SK-N-DZ (cell line): ENCODE data around the gene TOX2.
A peak's percentile ranks its signal among the peaks of the same experiment; 100 is the strongest.
"Not testable (repeated sequence)": the region's sequence is repeated elsewhere in the genome, so short reads cannot be mapped to it uniquely, and the experiment has no call there.

Source experiments
- DNase-seq: peaks from one replicate; pipeline ENCODE4 v3.0.0-alpha.2; 2015; ENCODE audit warnings: low spot score

TOX2 gene

DNA sequence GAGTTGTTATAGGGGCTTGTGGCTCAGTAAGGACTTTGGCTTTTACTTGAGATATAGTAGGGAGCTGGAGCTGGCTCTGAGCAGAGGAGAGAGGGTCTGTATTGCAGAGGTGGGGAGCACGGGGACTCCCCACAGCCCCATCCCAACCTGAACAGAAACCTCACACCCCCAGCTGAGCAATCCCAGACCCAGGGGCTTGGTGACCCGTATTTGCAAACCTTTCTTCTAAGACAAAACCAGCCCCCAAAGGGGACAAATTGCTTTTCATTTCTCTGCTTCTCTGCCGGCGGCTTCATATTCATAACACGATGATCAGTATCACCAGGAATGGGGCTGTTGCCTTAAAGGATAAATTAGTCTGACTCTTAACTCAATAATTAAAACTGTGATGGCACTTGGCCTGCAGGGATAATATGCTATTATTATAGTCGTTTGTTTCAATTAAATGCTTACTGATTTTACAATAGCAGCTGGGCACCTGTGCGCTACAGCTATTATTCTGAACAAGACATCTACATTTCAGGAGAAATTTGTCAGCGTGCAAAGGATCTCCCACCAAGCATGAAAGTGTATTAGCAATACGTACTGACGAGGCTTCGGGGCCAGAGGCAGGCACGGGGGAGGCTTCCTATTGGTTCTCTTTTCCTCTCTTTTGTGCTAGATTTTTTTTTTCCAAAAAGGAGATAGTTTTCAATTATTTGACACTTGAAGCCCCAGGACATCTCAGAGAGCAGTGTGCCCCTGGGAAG, 118.1 kb downstream of the TOX2 start:
- no peak for DNase-seq

DNA sequence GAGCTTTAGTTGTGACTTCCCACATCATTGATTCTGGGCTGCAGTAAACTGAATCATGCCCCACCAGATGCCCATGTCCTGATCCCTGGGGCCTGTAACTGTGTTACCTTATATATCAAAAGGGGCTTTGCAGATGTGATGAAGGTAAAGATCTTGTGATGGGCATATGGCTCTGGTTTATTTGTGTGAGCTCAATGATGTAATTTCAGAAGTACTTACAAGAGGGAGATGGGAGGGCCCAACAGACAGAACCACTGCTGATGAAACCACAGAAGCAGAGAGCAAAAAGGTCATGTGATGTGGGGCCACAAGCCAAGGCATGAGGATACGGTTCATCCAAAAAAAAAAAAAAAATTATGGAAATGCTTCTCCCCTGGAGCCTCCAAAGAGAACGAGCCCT, 118.7 kb downstream of the TOX2 start:
- no peak for DNase-seq

DNA sequence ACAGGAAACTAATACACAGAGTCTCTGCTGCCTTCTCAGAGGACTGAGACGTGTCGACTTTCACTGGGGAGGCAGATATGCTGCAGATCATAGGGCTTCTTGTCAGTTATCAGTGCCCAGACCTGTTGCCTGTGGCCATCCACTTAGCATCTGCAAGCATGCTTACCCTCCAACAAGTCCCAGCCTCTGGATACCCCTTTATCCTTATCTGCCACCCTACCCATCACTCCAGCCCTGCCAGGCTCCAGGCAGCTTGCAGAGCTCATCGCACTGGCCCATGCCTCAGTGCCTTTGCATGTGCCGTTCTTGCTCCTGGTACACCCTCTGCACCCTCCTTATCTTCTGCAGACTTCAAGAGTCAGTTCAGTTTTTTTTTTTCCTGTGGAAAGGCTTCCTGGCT, 119.2 kb downstream of the TOX2 start:
- DNase-seq: no peak

DNA sequence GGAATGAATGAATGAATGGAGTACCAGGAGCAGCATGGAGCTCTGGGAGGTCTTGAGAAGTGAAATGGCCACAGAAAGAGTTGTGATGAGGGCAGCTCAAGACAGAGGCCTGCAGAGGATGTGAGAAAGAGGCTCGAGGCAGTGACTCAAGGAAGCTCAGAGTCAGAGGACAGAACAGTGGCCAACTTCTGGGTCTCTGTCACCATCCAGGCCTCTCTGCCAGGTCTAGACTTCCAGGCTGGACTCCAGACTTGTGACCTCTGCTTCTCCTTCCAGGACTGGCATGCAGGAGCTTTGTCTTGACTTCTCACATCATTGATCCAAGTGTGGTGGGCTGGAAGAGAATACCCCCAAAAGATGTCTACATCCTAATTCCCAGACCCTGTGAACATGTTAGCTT, 119.8 kb downstream of the TOX2 start:
- DNase-seq: no peak

DNA sequence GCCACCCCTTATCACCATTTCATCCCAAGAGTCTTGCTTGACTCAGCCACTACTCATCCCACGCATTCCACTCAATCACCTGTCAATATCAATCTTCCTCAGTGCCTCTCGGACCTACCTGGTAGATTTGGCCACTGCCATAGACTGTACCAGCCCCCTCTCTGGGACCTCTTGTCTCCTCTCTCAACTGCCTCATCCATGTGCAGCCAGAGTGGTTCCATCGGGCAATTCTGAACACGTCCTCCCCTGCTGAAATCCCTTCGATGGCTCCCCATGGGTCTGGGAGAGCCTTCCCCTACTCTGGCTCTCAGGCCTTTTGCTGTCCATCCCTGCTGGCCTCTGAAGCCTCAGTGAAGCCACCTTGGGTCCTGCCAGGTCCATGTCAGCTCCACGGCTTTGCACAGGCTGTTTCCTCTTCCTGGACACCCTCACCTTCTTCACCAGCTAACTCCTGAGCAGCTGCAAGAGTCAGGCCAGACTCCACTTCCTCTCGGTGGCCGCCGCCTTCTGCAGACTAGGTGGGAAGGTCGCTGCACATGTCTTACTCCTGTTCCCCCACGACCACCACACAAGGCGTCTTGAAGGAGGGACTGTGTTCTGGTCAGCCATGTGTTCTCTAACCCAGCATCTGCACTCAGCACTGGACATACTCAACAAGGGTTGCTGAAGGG, 120.4 kb downstream of the TOX2 start:
- DNase-seq: no peak

DNA sequence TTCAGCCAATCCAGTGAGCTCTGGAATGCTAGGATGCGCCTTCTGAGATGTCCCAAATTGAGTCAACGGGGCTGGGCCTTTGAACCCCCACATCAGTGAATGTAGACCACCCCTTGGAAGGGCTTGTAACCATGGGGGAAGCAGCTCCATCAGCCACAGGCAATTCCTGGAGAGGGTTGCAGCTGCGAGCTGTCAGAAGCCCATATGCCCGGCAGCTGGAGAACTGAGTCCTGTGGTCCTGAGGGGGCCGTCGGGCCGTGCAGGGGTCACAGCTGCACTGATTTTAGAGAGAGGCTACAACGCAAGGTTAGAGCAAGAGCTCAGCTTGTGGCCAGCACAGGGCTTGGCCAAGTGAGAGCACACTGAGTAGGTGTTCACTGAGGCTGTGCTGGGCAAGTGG, 121.3 kb downstream of the TOX2 start:
- DNase-seq: no peak

DNA sequence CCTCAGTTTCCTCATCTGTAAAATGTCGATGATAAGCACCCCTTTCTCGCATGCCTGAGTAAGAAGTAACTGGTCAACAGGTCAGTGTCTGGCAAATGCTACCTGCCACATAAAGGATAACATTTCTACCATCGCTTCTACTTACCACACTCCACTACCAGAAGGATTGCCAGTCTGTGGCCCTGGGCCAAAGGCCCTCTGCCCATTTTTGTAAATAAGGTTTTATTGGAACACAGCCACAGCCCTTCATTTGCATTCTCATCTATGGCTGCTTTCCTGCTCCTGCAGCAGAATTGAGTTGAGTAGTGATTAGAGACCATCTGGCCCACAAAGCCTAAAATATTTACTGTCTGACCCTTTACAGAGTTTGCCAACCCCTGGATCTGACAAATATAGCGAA, 121.8 kb downstream of the TOX2 start:
- no peak for DNase-seq

DNA sequence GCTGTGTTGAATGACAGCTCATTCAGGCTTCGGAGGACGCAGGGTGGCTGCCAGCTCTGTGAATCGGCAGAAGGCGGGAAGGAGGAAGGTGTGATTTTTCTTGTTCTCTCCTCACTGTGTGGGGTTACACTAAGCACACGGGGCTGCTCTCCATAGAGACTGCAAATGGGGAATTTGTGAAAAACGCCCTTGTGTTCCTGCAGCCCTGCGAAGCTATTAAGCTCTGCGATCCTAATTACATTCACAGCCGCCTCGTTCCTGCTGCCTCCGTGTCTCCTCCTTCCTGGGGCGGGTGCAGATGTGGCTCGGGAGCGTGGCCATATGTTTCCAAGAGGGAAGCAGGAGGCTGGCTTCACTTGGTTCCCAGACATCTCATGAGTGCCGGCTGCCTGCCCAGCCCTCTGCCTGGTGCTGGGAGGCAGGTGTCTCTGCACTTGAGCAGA, 124.0 kb downstream of the TOX2 start:
- peak; percentile 74 for DNase-seq

DNA sequence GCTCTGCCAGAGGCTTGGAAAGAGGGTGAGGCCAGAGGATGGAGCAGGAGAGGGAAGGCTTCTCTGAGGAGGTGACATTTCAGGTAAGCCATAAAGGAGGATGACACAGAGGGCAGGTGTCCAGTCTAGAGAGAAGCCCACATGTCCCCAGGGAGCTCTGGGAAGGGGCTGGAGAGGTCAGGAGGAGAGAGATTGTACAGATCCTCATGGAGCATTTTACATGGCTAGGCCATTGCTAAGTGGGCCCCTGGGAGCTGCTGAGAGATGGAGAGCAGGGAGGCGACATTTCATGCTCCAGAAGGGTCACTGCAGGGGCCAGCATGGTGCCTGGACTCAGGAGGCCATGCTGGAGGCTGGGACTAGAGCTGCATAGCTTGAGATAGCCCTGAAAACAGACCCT, 124.5 kb downstream of the TOX2 start:
- DNase-seq: no peak

DNA sequence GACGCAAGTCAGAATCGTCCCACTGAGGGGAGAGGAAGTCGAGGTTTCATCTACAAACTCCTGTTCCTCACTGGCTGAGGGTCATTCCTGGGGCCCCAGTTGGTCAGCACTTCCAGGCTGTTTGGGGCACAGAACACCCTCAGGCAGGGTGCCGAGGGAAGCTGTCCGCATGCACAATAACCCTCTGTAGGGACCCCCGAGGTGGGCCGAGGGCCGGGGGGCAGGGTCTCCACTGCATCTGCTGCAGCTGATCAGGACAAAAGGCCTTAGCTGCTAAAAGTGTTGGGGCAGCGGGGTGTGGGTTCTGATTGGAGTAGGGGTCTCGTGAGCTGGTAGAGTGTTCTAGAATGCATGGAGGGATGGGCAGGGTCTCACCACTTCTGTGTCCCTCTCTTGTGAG, 125.1 kb downstream of the TOX2 start:
- no peak for DNase-seq

DNA sequence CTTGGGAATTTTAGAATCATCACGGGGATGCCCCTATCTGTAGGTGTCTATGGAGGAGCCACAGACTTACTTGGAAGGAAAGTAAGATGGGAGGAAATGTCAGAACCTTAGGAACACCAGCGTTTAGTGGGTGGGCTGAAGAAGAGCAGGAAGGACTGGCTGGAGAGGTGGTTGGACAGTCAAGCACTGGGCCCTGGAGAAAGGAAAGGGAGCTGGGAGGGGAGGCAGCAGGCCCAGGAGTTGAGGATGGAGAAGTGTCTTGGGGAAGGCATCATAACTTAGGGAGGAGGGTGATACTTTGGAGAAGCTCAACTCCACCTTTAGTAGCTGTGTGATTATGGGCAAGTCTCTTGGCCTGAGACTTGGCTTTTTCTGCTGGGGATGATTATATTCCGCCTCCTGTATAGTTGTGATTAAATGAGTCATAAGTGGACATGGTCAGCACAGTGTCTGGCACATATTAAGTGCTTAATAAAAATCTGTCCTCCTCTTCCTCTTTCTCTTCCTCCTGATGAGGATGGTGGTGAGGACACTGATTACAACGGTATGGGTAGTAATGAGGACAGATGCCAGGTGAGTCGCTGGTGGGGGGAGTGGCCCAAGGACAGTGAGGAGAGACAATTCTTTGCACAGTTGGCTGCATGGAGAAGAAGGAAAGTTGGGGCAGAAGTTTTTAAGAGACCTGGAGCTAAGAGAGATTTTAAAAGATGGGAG, 125.7 kb downstream of the TOX2 start:
- no peak for DNase-seq

DNA sequence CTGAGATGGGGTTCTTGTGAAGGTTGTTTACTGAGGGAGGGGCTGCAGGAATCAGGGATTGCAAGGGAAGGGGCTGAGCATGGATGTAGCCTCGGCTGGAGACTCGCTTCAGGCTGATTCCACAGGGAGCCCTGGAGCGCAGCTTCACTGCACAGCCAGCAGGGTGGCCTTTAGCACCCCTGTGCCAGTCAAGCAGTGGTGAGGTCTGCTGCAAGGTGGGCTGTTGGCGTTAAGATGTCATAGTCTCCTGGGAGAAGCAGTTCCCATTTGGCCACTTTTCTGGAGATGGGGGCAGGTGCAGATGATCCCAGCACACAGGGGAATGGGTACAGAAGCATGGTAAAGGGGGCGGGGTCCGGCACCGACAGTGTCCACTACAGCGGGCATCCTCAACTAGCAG, 126.3 kb downstream of the TOX2 start:
- no peak for DNase-seq

DNA sequence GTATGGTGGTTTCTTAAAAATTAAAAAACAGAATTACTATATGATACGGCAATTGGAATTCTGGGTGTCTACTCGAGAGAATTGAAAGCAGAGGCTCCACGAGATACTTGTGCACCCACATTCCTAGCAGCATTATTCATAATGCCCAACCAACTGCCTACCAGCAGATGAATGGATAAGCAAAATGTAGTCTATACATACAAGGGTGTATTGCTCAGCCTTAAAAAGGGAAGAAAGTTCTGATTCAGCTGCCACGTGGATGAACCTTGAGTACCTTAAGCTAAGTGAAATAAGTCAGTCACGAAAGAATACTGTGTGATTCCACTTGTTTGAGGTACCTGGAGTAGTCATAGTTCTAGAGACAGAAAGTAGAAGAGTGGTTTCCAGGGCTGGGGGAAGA, 130.1 kb downstream of the TOX2 start:
- not testable (repeated sequence) for DNase-seq

DNA sequence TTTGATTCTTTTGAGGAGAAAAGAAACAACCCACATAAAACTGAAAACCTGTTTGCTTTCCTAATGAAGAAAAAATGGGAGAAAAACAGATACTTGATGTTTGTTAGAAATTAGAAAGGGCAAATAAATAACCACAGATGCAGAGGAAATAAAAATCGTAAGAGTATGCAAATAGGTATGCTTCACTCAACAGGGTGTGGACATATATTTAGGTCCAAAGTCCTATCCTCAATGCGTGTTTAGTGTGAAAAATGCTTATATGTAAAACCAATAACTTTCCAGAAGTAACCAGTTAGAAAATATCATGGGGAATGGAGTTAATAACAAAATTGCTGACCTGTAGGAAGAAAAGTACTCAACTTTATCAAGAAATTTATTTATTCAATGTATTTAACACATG, 135.7 kb downstream of the TOX2 start:
- no peak for DNase-seq

DNA sequence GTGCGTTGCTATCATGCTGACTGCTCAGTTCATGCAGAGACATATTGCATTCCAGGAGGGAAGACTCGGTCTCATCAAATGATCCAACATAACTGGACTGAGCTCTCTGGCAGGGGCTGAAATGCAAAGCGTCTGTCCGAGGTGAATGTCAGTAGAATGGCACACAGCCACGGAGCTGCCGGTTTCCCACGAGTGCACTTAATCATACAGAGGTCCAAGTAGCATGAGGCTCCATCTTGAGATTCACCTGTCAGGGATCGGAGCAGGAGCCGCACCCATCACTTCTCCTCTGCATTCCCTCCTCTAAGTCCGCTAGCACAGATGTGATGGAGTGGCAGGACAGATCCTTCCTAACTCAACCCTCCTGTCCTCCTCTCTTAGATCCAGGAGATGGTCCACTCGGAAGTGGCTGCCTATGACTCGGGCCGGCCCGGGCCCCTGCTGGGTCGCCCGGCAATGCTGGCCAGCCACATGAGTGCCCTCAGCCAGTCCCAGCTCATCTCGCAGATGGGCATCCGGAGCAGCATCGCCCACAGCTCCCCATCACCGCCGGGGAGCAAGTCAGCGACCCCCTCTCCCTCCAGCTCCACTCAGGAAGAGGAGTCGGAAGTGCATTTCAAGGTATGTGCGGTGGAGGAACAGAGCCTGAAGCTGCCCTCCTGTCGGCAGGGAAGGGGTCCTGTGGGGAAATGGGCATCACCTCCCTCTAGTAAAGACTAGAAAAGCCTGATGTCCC, 136.4 kb downstream of the TOX2 start:
- DNase-seq: no peak

DNA sequence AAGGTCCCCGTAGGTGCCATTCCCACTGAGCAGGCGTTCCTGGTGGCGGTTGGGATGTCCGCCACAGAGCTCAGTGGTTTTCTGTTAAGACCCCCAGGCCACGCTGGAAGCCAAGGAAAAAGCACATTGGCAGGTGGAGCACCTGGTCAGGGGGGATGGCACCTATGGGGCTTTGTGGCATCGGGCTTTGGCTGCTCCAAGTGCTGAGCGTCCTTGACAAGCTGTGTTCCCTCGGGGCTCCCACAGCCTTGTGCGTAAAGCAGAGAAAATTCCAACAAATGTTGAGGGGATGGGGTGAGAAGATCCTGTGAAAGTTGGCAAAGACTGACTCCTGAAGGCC, 137.0 kb downstream of the TOX2 start:
- DNase-seq: no peak

DNA sequence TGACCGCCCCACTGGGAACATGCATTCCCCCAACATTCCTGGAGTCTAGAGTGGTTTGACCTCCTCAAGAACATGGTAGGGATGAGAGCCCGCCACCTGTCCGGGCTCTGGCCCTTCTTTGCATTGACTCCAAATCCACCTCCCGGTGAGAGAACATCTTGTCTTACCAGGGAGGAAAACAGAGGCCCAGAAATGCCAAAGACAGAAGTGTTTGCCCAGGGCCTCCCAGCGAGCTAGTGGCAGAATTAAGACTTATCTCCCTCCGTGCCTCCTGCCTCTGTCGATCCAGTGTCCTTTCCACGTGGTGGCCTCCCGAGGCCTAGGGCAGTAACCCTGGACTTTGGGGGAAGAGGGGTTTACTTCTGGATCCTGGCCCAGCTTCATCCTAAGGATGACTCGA, 137.5 kb downstream of the TOX2 start:
- no peak for DNase-seq

DNA sequence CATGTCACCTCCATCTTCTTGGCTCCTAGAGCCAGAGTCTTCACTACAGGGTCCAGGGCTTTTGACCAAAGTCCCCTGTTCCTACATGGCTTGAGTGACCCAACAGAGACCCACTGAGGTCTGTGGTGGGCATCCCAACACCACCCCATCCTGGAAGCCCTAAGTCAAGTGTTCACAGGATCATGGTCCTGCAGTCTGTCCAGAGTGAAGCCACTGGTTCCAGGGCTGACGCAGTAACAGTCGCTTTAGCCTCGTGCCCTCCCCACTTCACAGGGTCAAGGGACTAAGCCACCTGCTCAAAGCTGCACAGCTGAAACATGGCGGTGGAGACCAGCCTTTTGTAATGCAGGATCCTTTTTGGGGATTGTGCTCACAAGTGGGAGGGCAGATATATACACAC, 138.4 kb downstream of the TOX2 start:
- DNase-seq: no peak

DNA sequence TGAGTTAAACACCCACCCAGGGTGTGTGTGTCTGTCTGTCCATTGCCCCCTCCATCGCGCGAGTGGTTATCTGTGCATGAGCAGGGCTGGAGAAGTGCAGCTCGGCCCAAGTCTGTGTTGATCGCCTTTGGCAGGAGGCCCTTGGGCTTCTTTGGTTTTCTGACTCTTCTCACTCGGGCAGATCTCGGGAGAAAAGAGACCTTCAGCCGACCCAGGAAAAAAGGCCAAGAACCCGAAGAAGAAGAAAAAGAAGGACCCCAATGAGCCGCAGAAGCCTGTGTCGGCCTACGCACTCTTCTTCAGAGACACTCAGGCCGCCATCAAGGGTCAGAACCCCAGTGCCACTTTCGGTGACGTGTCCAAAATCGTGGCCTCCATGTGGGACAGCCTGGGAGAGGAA, 139.5 kb downstream of the TOX2 start:
- no peak for DNase-seq

DNA sequence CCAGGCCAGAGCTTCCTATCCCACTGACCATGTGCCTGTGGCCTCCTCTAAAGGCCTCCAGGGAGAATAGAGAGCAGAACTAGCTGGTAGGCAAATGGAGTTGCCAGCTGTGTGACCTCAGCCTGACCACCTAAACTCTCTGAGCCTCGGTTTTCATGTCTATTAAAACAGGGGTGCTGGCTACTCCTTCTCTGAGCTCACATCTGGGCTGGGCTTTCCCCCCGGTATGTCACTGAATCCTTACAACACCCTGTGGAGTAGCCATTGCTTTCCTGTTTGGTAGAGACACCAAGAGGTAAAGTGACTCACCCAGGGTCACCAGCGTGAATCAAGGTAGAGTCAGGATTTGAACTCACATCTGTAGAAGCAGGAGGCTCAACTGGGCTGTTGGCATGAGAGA, 140.2 kb downstream of the TOX2 start:
- DNase-seq: no peak

DNA sequence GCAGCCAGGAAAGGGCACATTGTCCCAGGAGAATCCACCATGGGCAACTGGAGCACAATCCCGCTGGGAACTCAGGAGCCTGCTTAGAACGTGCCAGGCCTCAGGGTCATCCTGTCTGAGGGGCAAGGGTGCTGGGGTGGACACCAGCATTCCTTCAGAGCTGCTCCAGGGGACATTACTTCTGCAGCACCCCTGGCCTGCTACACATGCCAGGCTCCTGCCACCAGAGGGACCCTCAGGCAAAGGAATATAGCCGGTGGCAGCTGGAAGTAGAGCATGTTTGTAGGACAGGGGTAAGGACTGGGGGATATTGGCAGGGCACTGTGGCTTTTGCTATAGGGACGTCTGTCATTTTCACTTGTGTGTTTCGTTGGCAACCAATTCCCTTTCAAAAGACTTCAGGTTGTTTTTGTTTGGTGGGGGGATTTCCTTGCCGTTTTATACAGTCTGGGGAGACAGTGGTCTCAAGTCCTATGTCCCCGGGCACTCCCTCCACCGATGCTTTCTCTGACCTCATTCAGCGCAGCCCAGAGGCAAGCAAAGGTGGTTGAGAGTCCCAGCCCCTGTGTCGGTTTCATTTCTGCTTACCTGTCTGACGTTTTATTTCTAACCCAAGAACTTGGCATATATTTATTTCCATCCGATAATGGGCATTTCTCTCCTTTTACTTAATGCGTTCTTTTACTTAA, 141.5 kb downstream of the TOX2 start:
- peak; percentile 48 for DNase-seq
